HT1080 (cell line): ENCODE results near the gene SH3GL3. TPM values are rescaled to one million over a fixed set of nuclear protein-coding genes. Genes with fewer than 3 reads are reported as not detected.

Source experiments
- DNase-seq: peaks from one replicate; pipeline ENCODE4 v3.0.0-alpha.2; 2015; ENCODE audit warnings: low read depth
- polyA plus RNA-seq, 2 experiments: library from polyadenylated mRNA; depleted of rRNA; stranded (reverse); fragments of >200 nt; gene quantifications; 2 replicates each; pipeline ENCODE4 v1.2.3, GENCODE V29; 2015
- total RNA-seq: library from RNA; depleted of rRNA; stranded (reverse); fragments of >200 nt; shearing (Covaris generic); gene quantifications from 2 replicates; pipeline ENCODE4 v1.2.3, GENCODE V29; 2014; rRNA removed

The SH3GL3 gene
- 2.1 and 3.5 TPM in 2 replicates for total RNA-seq
- 2.3 and 3.5 TPM in 2 replicates for polyA plus RNA-seq (2015; cell fraction: cytosol; rRNA removed)
- 1.6 and 2.4 TPM in 2 replicates for polyA plus RNA-seq (2015; cell fraction: nucleus; rRNA removed)

- peak; percentile 69 for DNase-seq
These were observed at the start of gene SH3GL3 for GRCh38 chr15:83446904-83447709. Gene SH3GL3 (plus strand): TSS chr15:83447341. CDS start chr15:83447534, 193 bp downstream.

GRCh38 chr15:83398626-83399025 lies 48.5 kb upstream of the SH3GL3 start:
- peak; percentile 59 for DNase-seq

GRCh38 chr15:83404121-83404520 lies 43.0 kb upstream of the SH3GL3 start:
- DNase-seq, result no peak

- no peak for DNase-seq
These were observed 36.6 kb upstream of the SH3GL3 start for GRCh38 chr15:83410532-83410931.

GRCh38 chr15:83413054-83413719 lies 34.0 kb upstream of the SH3GL3 start:
- no peak for DNase-seq

GRCh38 chr15:83422081-83422480 lies 25.1 kb upstream of the SH3GL3 start:
- DNase-seq, result no peak

GRCh38 chr15:83422541-83422940 lies 24.6 kb upstream of the SH3GL3 start:
- no peak for DNase-seq

- no peak for DNase-seq
These were observed 23.0 kb upstream of the SH3GL3 start for GRCh38 chr15:83424101-83424500.

- DNase-seq, result no peak
These were observed 16.7 kb upstream of the SH3GL3 start for GRCh38 chr15:83430441-83430840.

GRCh38 chr15:83431521-83431920 lies 15.6 kb upstream of the SH3GL3 start:
- no peak for DNase-seq

- DNase-seq, result peak; percentile 30
These were observed 11.9 kb upstream of the SH3GL3 start for GRCh38 chr15:83435202-83435601.

GRCh38 chr15:83435782-83436181 lies 11.4 kb upstream of the SH3GL3 start:
- DNase-seq, result no peak

GRCh38 chr15:83436513-83437158 lies 10.5 kb upstream of the SH3GL3 start:
- peak; percentile 70 for DNase-seq

GRCh38 chr15:83443076-83443847 lies 3.9 kb upstream of the SH3GL3 start:
- no peak for DNase-seq

GRCh38 chr15:83444936-83445335 lies 2.2 kb upstream of the SH3GL3 start:
- no peak for DNase-seq

- DNase-seq, result no peak
These were observed 1.5 kb upstream of the SH3GL3 start for GRCh38 chr15:83445643-83446042.

GRCh38 chr15:83446417-83446816 lies 724 bp upstream of the SH3GL3 start:
- no peak for DNase-seq

- no peak for DNase-seq
These were observed 2.1 kb downstream of the SH3GL3 start for GRCh38 chr15:83449250-83449671.

GRCh38 chr15:83449937-83450506 lies 2.9 kb downstream of the SH3GL3 start:
- no peak for DNase-seq

GRCh38 chr15:83457149-83457548 lies 10.0 kb downstream of the SH3GL3 start:
- no peak for DNase-seq

GRCh38 chr15:83458381-83458780 lies 11.2 kb downstream of the SH3GL3 start:
- DNase-seq, result no peak
